H1 (cell line): ENCODE results near the gene LAMP1. TPM values are rescaled to one million over a fixed set of nuclear protein-coding genes. Genes with fewer than 3 reads are reported as not detected.

Experiments used
- CTBP2 ChIP-seq: IDR thresholded peaks from 2 replicates; pipeline ENCODE4 v1.7.0; 2011; ENCODE audit warnings: borderline replicate concordance, mild to moderate bottlenecking, moderate library complexity, mixed read lengths, low read length; ENCODE audit not compliant: insufficient read depth, insufficient read length
- NRF1 ChIP-seq: IDR thresholded peaks from 2 replicates; pipeline ENCODE4 v1.6.1; 2011; ENCODE audit warnings: mild to moderate bottlenecking, low read depth, low read length, improper control_type of control experiment
- polyA plus RNA-seq, 7 experiments: library from polyadenylated mRNA; depleted of rRNA in 3 of 7; stranded (reverse) in 5 of 7; unstranded in 2 of 7; fragments of >200 nt in 5 of 7; fragments of 200-250 nt in 2 of 7; gene quantifications; 1 replicate in 5 of 7; 2 replicates in 1 of 7; 4 replicates in 1 of 7; pipeline versions ENCODE4 v1.2.1 to v1.2.3, GENCODE V29; 2011 to 2013; ENCODE audit warnings: missing spikeins in 2 of 7, mixed read lengths in 2 of 7
- total RNA-seq: library from RNA; stranded (reverse); fragmentation: NEBNext Ultra II Directional; extraction: Animal tissue kit (Norgen Biotek cat#: 25700); gene quantifications from 2 replicates; pipeline ENCODE4 v1.2.1, GENCODE V29; 2021
- TF ChIP-seq, protein P1 (sequence below): IDR thresholded peaks from 2 replicates; pipeline ENCODE4 v1.6.1; 2011; ENCODE audit warnings: low read length, improper control_type of control experiment

Gene LAMP1
- total and polyA plus RNA-seq, 2 of the 8 experiments (the other 6 are each of a cell fraction or from before 2014, with no cell fraction given): 97.6 to 140 TPM

DNA sequence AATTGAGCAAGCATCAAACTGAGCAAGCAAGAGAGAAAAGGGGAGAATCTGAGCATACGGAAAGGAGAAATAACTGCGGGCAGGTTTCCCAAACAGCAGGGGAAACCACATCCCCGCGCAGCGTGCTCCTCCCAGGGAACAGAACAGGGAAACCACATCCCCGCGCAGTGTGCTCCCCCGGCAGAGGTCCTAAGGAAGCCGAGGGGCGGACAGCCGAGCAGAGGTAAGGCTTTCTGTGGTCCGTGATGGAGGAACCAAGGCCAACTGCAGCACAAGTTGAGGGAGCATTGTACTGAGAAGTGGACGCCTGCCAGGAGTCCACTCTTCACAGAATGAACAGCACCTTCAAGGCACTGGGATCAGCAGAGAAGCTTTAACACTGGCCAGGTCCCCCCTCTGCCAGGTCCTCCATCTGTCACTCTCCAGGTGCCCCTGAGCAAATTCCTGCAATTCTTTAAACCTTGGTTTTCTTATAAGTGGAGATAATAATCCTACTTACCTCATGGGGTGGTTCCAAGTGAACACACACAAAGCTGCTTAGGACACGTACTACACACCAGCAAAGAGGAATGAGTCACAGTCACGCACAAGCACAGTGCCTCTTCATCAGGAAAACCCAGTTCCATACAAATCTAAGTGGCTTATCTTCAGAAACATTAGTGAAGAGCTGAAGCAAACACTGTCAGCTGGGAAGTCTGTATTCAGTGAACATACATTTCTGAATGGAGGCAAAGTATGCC, 23.0 kb upstream of the LAMP1 start (continued):
- TF ChIP-seq, protein P1, sequence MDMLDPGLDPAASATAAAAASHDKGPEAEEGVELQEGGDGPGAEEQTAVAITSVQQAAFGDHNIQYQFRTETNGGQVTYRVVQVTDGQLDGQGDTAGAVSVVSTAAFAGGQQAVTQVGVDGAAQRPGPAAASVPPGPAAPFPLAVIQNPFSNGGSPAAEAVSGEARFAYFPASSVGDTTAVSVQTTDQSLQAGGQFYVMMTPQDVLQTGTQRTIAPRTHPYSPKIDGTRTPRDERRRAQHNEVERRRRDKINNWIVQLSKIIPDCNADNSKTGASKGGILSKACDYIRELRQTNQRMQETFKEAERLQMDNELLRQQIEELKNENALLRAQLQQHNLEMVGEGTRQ: no peak
- TF ChIP-seq NRF1 (no peak), CTBP2 (no peak)
- TF ChIP-seq, all 59 proteins: peak for 0
